ENCODE results near the gene BIRC5.
"Not testable (repeated sequence)": the region's sequence is repeated elsewhere in the genome, so short reads cannot be mapped to it uniquely, and the experiment has no call there.

BIRC5 gene

DNA sequence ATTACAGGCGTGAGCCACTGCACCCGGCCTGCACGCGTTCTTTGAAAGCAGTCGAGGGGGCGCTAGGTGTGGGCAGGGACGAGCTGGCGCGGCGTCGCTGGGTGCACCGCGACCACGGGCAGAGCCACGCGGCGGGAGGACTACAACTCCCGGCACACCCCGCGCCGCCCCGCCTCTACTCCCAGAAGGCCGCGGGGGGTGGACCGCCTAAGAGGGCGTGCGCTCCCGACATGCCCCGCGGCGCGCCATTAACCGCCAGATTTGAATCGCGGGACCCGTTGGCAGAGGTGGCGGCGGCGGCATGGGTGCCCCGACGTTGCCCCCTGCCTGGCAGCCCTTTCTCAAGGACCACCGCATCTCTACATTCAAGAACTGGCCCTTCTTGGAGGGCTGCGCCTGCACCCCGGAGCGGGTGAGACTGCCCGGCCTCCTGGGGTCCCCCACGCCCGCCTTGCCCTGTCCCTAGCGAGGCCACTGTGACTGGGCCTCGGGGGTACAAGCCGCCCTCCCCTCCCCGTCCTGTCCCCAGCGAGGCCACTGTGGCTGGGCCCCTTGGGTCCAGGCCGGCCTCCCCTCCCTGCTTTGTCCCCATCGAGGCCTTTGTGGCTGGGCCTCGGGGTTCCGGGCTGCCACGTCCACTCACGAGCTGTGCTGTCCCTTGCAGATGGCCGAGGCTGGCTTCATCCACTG, at the start of gene BIRC5:
TSS of gene BIRC5 (plus strand) at position 238 of the 690 bp plus-strand sequence. CDS start at position 302, 64 bp downstream.
- H3K4me3 ChIP-seq (ENCODE audit: low read depth in 1 of 2, low read length in 2 of 2) = peak within 1 kb of the TSS; percentile 46 to 64

GRCh38 chr17:78164748-78165607, 49.1 kb upstream of the BIRC5 start:
- no peak overlapping the region for H3K27ac ChIP-seq (ENCODE audit: low read length)

More for the DNA sequence above, at the start of gene BIRC5:
- Histone ChIP-seq H3K27ac (ENCODE audit: low read length) (no peak within 1 kb of the TSS), H3K4me1 (ENCODE audit: control insufficient read depth in 1 of 2, insufficient read depth in 2 of 2, low read length in 2 of 2) (peaks cover 0 to 6% of the 10 kb centered on the region in 2 donors), H3K36me3 (ENCODE audit: control insufficient read depth in 1 of 2, insufficient read depth in 2 of 2, low read length in 2 of 2) (no peaks in the 10 kb centered on the region), H3K9me3 (ENCODE audit: control insufficient read depth in 1 of 2, low read length in 2 of 2) (no peaks in the 10 kb centered on the region), H3K27me3 (ENCODE audit: low read depth, low read length) (no peaks in the 10 kb centered on the region)

GRCh38 chr17:78166416-78166815, 47.6 kb upstream of the BIRC5 start:
- H3K36me3 ChIP-seq (ENCODE audit: control insufficient read depth in 1 of 2, insufficient read depth in 2 of 2, low read length in 2 of 2) = no peaks in the 10 kb centered on the region
- H3K4me1 ChIP-seq (ENCODE audit: control insufficient read depth in 1 of 2, insufficient read depth in 2 of 2, low read length in 2 of 2) = peaks cover 0 to 17% of the 10 kb centered on the region in 2 donors
- H3K27ac ChIP-seq (ENCODE audit: low read length) = no peak overlapping the region
- no peak overlapping the region for H3K4me3 ChIP-seq (ENCODE audit: low read depth in 1 of 2, low read length in 2 of 2)
- no peaks in the 10 kb centered on the region for H3K9me3 ChIP-seq (ENCODE audit: control insufficient read depth in 1 of 2, low read length in 2 of 2)
- no peaks in the 10 kb centered on the region for H3K27me3 ChIP-seq (ENCODE audit: low read depth, low read length)

More at GRCh38 chr17:78164748-78165607, 49.1 kb upstream of the BIRC5 start:
- Histone ChIP-seq H3K36me3 (ENCODE audit: control insufficient read depth in 1 of 2, insufficient read depth in 2 of 2, low read length in 2 of 2) (no peaks in the 10 kb centered on the region), H3K9me3 (ENCODE audit: control insufficient read depth in 1 of 2, low read length in 2 of 2) (no peaks in the 10 kb centered on the region), H3K27me3 (ENCODE audit: low read depth, low read length) (no peaks in the 10 kb centered on the region), H3K4me1 (ENCODE audit: control insufficient read depth in 1 of 2, insufficient read depth in 2 of 2, low read length in 2 of 2) (peaks cover 0 to 10% of the 10 kb centered on the region in 2 donors), H3K4me3 (ENCODE audit: low read depth in 1 of 2, low read length in 2 of 2) (no peak overlapping the region)

- Histone ChIP-seq H3K27me3 (ENCODE audit: low read depth, low read length) (no peaks in the 10 kb centered on the region), H3K36me3 (ENCODE audit: control insufficient read depth in 1 of 2, insufficient read depth in 2 of 2, low read length in 2 of 2) (no peaks in the 10 kb centered on the region), H3K27ac (ENCODE audit: low read length) (peak within 1 kb of the TSS; percentile 56), H3K4me1 (ENCODE audit: control insufficient read depth in 1 of 2, insufficient read depth in 2 of 2, low read length in 2 of 2) (peaks cover 9 to 36% of the 10 kb centered on the region in 2 donors), H3K9me3 (ENCODE audit: control insufficient read depth in 1 of 2, low read length in 2 of 2) (no peaks in the 10 kb centered on the region), H3K4me3 (ENCODE audit: low read depth in 1 of 2, low read length in 2 of 2) (peak within 1 kb of the TSS; percentile 65 to 79)
These were observed 45.7 kb upstream of the BIRC5 start, which contains the start of gene SYNGR2 for GRCh38 chr17:78168242-78168902. TSS of gene SYNGR2 (plus strand) at chr17:78168581. CDS start at chr17:78168617, 36 bp downstream.

DNA sequence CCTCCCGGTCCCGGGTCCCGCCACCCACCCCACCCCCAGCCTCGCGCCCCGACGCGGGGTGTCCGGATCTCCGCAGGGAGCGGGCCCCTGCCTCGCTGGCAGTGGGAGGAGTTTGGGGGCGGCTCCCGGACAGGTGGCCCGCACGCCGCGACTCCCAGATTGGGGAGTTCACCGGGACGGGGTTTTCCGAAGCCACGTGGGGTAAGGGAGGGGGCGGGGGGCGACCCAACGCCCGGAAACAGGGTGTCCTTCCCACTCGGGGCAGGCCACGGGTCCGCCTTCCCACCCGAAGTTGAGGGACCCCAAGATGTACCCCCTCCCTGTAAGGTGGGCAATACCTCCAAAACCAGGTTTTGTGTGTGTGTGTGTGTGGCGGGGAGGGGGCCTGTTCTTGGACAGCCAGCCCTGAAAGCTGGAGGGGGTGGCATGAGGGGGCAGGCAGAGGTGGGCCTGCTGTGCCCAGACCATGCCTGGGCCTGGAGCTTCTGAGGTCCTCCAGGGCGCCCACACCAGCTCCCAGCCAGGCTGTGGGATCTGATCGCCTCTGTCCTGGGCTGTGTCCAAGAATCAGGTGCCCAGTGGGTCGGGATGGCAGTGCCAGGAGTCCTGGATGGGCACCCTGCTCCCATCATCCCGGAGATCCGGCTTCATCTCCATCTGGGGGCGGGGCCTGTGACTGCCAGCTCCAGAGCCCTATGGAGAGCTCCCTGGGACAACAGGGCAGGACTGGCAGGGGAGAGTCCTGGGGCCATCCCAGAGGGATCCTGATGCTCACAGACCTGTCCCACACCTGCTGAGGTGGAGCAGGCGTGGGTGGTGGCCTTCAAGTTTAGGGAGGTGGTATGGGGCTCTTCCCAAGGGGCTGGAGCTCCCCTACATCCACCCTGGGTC, 44.9 kb upstream of the BIRC5 start:
- Histone ChIP-seq H3K9me3 (ENCODE audit: control insufficient read depth in 1 of 2, low read length in 2 of 2) (no peaks in the 10 kb centered on the region), H3K27ac (ENCODE audit: low read length) (peak overlapping the region; percentile 56), H3K4me1 (ENCODE audit: control insufficient read depth in 1 of 2, insufficient read depth in 2 of 2, low read length in 2 of 2) (peaks cover 13 to 44% of the 10 kb centered on the region in 2 donors)

DNA sequence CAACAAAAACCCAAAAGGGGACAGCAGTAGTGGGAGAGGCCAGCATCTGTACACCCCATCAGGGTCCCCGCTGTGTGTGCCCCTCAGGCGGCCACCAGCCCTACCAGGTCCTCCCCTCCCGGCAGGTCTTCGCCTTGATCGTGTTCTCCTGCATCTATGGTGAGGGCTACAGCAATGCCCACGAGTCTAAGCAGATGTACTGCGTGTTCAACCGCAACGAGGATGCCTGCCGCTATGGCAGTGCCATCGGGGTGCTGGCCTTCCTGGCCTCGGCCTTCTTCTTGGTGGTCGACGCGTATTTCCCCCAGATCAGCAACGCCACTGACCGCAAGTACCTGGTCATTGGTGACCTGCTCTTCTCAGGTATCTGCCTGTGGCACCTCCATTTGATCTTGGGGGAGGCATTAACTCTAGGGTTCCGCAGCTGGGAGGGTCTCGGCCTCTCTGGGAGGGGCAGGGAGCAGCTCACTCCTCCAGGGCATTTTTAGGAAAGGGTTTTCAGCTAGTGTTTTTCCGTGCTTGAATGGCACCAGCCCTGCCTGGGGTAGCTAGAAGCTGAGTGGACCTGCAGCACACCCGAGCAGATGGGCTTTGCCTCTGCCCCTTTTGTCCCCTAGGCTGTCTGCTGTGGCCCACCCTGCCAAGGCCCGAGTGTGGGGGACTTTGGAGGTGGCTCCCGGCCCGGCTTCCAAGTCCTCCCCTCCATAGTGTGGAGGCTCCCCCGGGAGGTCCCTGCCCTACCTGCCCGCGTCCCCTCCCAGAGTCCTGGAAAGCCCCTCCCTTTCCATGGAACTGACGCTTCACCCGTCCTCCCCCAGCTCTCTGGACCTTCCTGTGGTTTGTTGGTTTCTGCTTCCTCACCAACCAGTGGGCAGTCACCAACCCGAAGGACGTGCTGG, 43.1 kb upstream of the BIRC5 start:
- Histone ChIP-seq H3K36me3 (ENCODE audit: control insufficient read depth in 1 of 2, insufficient read depth in 2 of 2, low read length in 2 of 2) (no peaks in the 10 kb centered on the region), H3K4me3 (ENCODE audit: low read depth in 1 of 2, low read length in 2 of 2) (no peak overlapping the region), H3K9me3 (ENCODE audit: control insufficient read depth in 1 of 2, low read length in 2 of 2) (no peaks in the 10 kb centered on the region), H3K4me1 (ENCODE audit: control insufficient read depth in 1 of 2, insufficient read depth in 2 of 2, low read length in 2 of 2) (peaks cover 21 to 62% of the 10 kb centered on the region in 2 donors), H3K27ac (ENCODE audit: low read length) (no peak overlapping the region), H3K27me3 (ENCODE audit: low read depth, low read length) (no peaks in the 10 kb centered on the region)

More for the DNA sequence above, 44.9 kb upstream of the BIRC5 start:
- Histone ChIP-seq H3K4me3 (ENCODE audit: low read depth in 1 of 2, low read length in 2 of 2) (peak overlapping the region; percentile 65 to 79), H3K36me3 (ENCODE audit: control insufficient read depth in 1 of 2, insufficient read depth in 2 of 2, low read length in 2 of 2) (no peaks in the 10 kb centered on the region), H3K27me3 (ENCODE audit: low read depth, low read length) (no peaks in the 10 kb centered on the region)

- not testable (repeated sequence) for H3K9me3 ChIP-seq (ENCODE audit: control insufficient read depth in 1 of 2, low read length in 2 of 2); H3K27me3 ChIP-seq (ENCODE audit: low read depth, low read length); H3K36me3 ChIP-seq (ENCODE audit: control insufficient read depth in 1 of 2, insufficient read depth in 2 of 2, low read length in 2 of 2); H3K4me3 ChIP-seq (ENCODE audit: low read depth in 1 of 2, low read length in 2 of 2); H3K27ac ChIP-seq (ENCODE audit: low read length)
- H3K4me1 ChIP-seq (ENCODE audit: control insufficient read depth in 1 of 2, insufficient read depth in 2 of 2, low read length in 2 of 2) = peaks cover 26 to 70% of the 10 kb centered on the region in 2 donors
These were observed 42.3 kb upstream of the BIRC5 start for GRCh38 chr17:78171591-78172248.

DNA sequence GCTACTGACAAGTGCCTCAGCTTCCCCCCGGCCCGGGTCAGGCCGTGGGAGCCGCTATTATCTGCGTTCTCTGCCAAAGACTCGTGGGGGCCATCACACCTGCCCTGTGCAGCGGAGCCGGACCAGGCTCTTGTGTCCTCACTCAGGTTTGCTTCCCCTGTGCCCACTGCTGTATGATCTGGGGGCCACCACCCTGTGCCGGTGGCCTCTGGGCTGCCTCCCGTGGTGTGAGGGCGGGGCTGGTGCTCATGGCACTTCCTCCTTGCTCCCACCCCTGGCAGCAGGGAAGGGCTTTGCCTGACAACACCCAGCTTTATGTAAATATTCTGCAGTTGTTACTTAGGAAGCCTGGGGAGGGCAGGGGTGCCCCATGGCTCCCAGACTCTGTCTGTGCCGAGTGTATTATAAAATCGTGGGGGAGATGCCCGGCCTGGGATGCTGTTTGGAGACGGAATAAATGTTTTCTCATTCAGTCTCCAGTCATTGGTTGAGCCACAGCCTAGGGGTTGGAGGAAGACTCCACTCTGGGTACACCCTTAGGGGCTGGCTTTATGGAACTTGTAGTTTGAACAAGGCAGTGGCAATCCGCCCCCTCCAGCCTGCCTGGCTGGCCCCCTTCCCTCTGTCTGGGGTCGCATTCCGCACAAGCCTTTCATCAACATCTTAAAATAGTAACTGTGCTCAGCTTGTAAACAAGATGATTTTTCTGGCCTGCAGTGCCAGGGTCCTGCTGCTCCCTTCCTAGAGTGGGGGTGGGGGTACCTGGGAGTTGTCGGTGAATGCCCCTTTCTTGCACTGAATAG, 41.6 kb upstream of the BIRC5 start:
- Histone ChIP-seq H3K4me3 (ENCODE audit: low read depth in 1 of 2, low read length in 2 of 2) (peak overlapping the region in 1 of 2 donors; percentile 3), H3K4me1 (ENCODE audit: control insufficient read depth in 1 of 2, insufficient read depth in 2 of 2, low read length in 2 of 2) (peaks cover 26 to 74% of the 10 kb centered on the region in 2 donors), H3K9me3 (ENCODE audit: control insufficient read depth in 1 of 2, low read length in 2 of 2) (no peaks in the 10 kb centered on the region), H3K27ac (ENCODE audit: low read length) (peak overlapping the region; percentile 86), H3K36me3 (ENCODE audit: control insufficient read depth in 1 of 2, insufficient read depth in 2 of 2, low read length in 2 of 2) (no peaks in the 10 kb centered on the region), H3K27me3 (ENCODE audit: low read depth, low read length) (no peaks in the 10 kb centered on the region)

- peaks cover 26 to 74% of the 10 kb centered on the region in 2 donors for H3K4me1 ChIP-seq (ENCODE audit: control insufficient read depth in 1 of 2, insufficient read depth in 2 of 2, low read length in 2 of 2)
- H3K27me3 ChIP-seq (ENCODE audit: low read depth, low read length) = no peaks in the 10 kb centered on the region
- no peaks in the 10 kb centered on the region for H3K36me3 ChIP-seq (ENCODE audit: control insufficient read depth in 1 of 2, insufficient read depth in 2 of 2, low read length in 2 of 2)
- H3K9me3 ChIP-seq (ENCODE audit: control insufficient read depth in 1 of 2, low read length in 2 of 2) = no peaks in the 10 kb centered on the region
- H3K4me3 ChIP-seq (ENCODE audit: low read depth in 1 of 2, low read length in 2 of 2) = no peak overlapping the region
- H3K27ac ChIP-seq (ENCODE audit: low read length) = peak overlapping the region; percentile 86
These were observed 40.8 kb upstream of the BIRC5 start for GRCh38 chr17:78173097-78173715.
